Measurements from ENCODE around the gene STK33. TPM values are rescaled to one million over a fixed set of nuclear protein-coding genes. Genes with fewer than 3 reads are reported as not detected.

STK33 gene
- total and polyA plus RNA-seq, 2 of the 13 experiments (the other 11 are each of a cell fraction or from before 2014, with no cell fraction given), result 2.7 to 12.6 TPM

DNA sequence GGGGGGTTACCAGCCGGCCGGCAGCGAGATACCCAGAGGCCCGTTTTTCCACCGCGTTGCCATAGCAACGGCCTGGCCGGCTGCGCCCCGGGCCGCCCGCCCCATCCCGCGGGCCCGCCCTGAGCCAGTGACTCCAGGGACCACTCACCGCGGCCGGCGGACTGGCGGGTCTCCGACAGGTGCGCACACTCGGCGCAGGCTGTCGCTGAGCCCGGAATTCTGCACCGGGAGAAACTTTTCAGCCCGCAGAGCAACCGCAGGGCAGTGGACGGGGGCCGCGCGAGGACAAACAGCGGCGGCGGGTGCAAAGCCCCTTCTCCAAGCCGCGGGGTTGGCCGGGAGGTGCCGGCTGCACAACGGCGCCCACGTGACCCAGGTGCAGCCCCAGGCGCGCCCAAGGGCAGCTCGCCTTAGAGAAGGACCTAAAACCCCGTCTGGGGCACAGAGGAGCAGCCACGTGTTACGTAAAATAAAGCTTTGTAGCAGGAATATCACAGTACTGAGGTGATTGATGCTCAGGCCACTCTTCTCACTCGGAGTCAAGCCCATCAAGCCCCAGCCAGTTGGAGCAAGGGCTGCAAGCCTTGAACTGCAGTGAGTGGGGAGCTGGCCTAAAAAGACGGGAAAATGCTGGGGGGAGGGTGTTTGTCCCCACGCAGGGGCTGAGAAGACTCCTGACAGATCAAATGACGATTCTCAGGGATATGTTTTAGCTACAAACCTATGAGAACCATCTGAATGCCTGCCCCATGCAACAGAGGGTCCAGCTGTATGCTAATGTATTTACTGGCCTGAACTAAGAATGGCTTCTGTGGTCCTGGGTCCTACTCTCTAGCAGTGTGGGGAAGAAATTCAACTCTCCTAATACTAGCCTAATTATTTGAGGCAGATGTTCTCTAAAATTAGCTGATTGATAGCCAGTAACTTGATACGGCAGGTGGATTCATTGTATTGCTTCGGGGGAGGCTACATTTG lies at the start of gene STK33 (continued):
- TF ChIP-seq, protein P1, sequence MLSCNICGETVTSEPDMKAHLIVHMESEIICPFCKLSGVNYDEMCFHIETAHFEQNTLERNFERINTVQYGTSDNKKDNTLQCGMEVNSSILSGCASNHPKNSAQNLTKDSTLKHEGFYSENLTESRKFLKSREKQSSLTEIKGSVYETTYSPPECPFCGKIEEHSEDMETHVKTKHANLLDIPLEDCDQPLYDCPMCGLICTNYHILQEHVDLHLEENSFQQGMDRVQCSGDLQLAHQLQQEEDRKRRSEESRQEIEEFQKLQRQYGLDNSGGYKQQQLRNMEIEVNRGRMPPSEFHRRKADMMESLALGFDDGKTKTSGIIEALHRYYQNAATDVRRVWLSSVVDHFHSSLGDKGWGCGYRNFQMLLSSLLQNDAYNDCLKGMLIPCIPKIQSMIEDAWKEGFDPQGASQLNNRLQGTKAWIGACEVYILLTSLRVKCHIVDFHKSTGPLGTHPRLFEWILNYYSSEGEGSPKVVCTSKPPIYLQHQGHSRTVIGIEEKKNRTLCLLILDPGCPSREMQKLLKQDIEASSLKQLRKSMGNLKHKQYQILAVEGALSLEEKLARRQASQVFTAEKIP (CRISPR knock-in tag; IDR thresholded peaks at IDR 0.05; ENCODE audit: borderline replicate concordance), result no peak
- TF ChIP-seq RXRA (CRISPR knock-in tag; IDR thresholded peaks at IDR 0.05), result peak; percentile 68; the same call in 1 of the 2 replicates
- peak; percentile 78 for TF ChIP-seq ZFX (CRISPR knock-in tag; IDR thresholded peaks at IDR 0.05; ENCODE audit: low read depth)
- no peak for TF ChIP-seq NFATC3 (CRISPR knock-in tag; IDR thresholded peaks at IDR 0.05)
- no peak for TF ChIP-seq RORA (CRISPR knock-in tag; IDR thresholded peaks at IDR 0.05)
- TF ChIP-seq HMG20B (CRISPR knock-in tag; conservative IDR thresholded peaks at IDR 0.05), result no peak
- TF ChIP-seq ZNF766 (CRISPR knock-in tag; IDR thresholded peaks at IDR 0.05; ENCODE audit: borderline replicate concordance), result peak; percentile 35; the same call in 1 of the 2 replicates
- TF ChIP-seq, protein P2, sequence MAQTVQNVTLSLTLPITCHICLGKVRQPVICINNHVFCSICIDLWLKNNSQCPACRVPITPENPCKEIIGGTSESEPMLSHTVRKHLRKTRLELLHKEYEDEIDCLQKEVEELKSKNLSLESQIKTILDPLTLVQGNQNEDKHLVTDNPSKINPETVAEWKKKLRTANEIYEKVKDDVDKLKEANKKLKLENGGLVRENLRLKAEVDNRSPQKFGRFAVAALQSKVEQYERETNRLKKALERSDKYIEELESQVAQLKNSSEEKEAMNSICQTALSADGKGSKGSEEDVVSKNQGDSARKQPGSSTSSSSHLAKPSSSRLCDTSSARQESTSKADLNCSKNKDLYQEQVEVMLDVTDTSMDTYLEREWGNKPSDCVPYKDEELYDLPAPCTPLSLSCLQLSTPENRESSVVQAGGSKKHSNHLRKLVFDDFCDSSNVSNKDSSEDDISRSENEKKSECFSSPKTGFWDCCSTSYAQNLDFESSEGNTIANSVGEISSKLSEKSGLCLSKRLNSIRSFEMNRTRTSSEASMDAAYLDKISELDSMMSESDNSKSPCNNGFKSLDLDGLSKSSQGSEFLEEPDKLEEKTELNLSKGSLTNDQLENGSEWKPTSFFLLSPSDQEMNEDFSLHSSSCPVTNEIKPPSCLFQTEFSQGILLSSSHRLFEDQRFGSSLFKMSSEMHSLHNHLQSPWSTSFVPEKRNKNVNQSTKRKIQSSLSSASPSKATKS (CRISPR knock-in tag; IDR thresholded peaks at IDR 0.05), result no peak
- no peak for TF ChIP-seq CEBPB (IDR thresholded peaks at IDR 0.05; ENCODE audit: borderline replicate concordance, low read depth, low read length)
- TF ChIP-seq NR2F6 (IDR thresholded peaks at IDR 0.05), result no peak
- TF ChIP-seq NR2F6 (CRISPR knock-in tag; IDR thresholded peaks at IDR 0.05), result no peak
- TF ChIP-seq BRD4 (CRISPR knock-in tag; IDR thresholded peaks at IDR 0.05), result peak; percentile 44; the same call in 1 of the 2 replicates
- TF ChIP-seq ELF3 (CRISPR knock-in tag; IDR thresholded peaks at IDR 0.05), result 0 out of 2 replicates have a peak, but pooled peaks have one; percentile 32
- no peak for TF ChIP-seq ZNF549 (CRISPR knock-in tag; IDR thresholded peaks at IDR 0.05)
- TF ChIP-seq SATB2 (CRISPR knock-in tag; IDR thresholded peaks at IDR 0.05), result no peak
- TF ChIP-seq NCOA1 (CRISPR knock-in tag; IDR thresholded peaks at IDR 0.05), result no peak
- TF ChIP-seq FOSL2 (CRISPR knock-in tag; IDR thresholded peaks at IDR 0.05), result no peak
- TF ChIP-seq ZSCAN30 (CRISPR knock-in tag; IDR thresholded peaks at IDR 0.05), result 0 out of 2 replicates have a peak, but pooled peaks have one; percentile 43
- no peak for TF ChIP-seq ZNF329 (CRISPR knock-in tag; IDR thresholded peaks at IDR 0.05; ENCODE audit: low read depth)
- TF ChIP-seq ZNF777 (CRISPR knock-in tag; IDR thresholded peaks at IDR 0.05), result peak; percentile 60; the same call in 1 of the 2 replicates
- no peak for TF ChIP-seq IKZF1 (IDR thresholded peaks at IDR 0.05)
- TF ChIP-seq HCFC1 (IDR thresholded peaks at IDR 0.05; ENCODE audit: low read depth, low read length), result no peak
- TF ChIP-seq, protein P3, sequence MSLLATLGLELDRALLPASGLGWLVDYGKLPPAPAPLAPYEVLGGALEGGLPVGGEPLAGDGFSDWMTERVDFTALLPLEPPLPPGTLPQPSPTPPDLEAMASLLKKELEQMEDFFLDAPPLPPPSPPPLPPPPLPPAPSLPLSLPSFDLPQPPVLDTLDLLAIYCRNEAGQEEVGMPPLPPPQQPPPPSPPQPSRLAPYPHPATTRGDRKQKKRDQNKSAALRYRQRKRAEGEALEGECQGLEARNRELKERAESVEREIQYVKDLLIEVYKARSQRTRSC (CRISPR knock-in tag; IDR thresholded peaks at IDR 0.05; ENCODE audit: low read depth), result no peak
- TF ChIP-seq BCL6 (CRISPR knock-in tag; IDR thresholded peaks at IDR 0.05), result 0 out of 2 replicates have a peak, but pooled peaks have one; percentile 15
- TF ChIP-seq GTF3A (CRISPR knock-in tag; conservative IDR thresholded peaks at IDR 0.05), result no peak
- no peak for TF ChIP-seq CBX2 (IDR thresholded peaks at IDR 0.05; ENCODE audit: low read depth, low read length)
- TF ChIP-seq CBX2 (CRISPR knock-in tag; IDR thresholded peaks at IDR 0.05; ENCODE audit: low read depth), result no peak
- TF ChIP-seq ZNF253 (CRISPR knock-in tag; IDR thresholded peaks at IDR 0.05; ENCODE audit: borderline replicate concordance), result no peak
